T-helper 22 cell (primary cell): ENCODE results near the gene C16orf95.
A peak's percentile ranks its signal among the peaks of the same experiment; 100 is the strongest.
"Not testable (repeated sequence)": the region's sequence is repeated elsewhere in the genome, so short reads cannot be mapped to it uniquely, and the experiment has no call there.

Experiments used
- DNase-seq: peaks from one replicate; pipeline ENCODE4 v3.0.0-alpha.2; 2020; ENCODE audit warnings: low read depth

Gene C16orf95, protein sequence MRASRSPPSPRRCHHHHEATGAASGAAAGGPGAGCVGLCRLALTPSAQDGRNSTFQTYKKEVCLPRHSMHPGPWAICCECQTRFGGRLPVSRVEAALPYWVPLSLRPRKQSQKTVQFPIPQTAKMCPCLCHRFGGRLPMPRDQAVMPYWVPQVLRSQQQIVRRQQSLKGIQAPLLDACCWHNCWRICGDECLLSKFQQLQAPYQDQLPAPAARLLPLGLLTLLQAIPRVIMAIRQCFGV

DNA sequence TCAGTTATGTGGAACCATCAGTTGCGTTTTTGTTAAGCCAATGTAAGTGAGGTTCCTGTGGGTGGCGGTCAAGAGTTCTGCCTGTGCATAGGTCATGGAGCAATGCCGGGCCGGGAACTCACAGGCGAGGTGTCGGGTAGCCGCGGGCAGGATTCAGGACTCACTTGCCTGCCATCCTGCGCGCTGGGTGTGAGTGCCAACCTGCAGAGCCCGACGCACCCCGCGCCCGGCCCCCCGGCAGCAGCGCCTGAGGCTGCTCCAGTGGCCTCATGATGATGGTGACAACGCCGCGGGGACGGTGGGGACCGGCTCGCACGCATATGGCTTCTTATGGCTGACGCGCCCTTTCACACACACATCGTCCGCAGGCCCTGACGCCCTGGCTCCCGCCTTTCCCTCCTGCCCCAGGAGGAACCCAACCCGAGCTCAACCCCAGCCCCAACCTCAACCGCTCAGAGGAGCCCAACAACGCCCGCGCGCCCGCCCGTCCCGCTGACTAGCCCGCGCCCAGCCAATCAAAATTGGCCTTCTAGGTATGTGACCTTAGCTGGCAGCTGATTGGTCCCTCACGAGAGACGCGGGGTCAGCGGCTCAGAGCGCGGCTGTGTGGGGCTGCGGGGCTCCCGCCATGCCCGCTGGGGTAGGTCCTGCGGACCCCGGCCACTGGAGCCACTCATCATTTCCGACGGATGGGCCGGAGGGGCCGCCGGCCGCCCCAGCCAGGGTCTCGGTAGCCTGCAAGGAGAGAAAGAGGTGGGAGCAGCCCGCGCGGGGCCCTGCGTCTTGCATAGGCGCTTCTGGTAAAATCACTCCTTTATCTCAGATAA lies at the start of gene C16orf95:
C16orf95 (minus strand) TSS at position 470 of the 827 bp plus-strand sequence; CDS start at position 320, 150 bp downstream.
- DNase-seq = peak; percentile 92

GRCh38 chr16:87366930-87367329 lies 49.7 kb upstream of the C16orf95 start:
- no peak for DNase-seq

GRCh38 chr16:87366288-87366687 lies 49.1 kb upstream of the C16orf95 start:
- no peak for DNase-seq

DNA sequence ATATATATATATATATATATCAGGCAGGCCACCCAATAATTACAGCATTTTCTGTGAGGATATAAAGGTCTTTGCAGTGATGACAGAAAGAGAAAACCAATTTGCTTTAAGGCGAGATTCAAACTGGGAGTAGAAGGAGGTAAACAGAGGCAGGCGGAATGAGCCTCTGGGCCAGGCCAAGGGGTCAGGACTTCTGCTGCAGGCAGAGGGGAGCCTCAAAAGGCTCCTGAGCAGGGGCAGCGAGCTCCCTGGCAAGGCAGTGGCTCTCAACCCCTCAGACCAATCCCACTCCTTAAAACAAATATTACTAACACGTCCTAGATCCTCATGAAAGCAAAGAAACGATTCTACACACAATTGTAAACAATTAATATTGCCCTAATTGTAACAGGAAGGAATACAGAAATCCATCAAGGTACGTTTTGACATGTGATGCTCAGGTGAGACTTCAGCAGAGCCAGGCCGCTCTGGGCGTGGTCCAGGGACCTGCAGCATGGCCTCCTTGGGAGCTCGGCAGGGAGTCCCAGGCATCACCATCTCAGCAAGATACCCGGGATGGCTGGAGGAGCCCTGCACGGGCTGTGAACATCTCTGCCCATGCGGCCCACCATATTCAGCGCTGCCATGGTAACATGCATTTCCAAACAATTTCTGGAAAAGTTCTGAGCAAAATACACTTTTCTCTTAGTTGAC lies 48.0 kb upstream of the C16orf95 start:
- DNase-seq = no peak

- no peak for DNase-seq
Observed at GRCh38 chr16:87363771-87364455, 46.7 kb upstream of the C16orf95 start.

GRCh38 chr16:87362828-87363559 lies 45.8 kb upstream of the C16orf95 start:
- DNase-seq = not testable (repeated sequence)

- no peak for DNase-seq
Observed at GRCh38 chr16:87361916-87362619, 44.9 kb upstream of the C16orf95 start.

DNA sequence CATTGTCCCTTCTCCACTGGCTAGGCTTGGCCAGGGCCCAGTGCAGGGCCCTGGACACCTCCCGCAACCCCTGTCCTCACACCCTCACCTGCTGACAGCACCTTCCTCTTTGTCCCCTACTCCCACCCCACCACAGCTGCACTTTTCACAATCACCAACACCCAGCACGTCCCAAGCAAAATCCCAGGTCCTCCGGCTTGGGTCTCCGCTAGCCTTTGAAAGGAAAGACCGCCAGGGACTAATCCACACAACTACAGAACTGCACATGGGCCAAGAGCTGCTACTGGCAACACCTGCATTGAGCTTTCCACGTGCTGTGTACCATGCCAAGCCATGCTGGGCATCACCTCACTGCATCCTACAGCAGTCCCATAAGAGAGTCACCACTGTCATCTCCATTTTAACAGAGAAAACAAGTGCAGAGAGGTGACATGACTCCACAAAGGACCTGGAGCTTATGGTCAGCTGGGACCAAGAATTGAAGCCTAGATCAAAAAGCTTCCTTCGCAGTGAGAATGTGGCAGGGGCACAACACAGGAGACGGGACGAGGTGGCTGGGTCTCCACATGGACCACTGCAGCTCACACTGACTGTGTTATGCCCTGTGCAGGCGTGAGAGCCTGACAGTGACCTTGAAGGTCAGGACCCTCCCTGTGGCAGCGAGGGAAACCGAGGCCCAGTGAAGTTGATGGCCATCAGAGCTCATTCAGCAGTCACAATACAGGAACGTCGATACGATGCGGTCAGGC lies 43.8 kb upstream of the C16orf95 start:
- no peak for DNase-seq

DNA sequence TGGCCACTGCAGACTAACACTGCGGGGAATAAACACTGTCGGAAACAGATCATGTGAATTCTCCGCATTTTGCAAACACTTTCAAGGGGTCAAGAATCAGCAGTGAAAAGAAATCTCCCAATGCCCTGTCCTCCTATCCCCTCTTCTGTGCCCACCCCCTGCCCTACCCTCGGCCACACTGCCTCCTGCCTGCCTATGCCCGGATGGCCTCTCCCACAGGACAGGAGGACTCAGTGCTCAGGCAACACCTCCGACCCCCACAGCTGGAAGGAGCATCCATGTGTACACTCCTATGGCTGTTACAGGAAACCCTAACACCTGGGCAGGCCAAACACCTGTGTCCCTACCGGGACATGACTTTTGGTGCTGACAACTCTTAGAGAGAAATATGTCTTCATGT lies 41.9 kb upstream of the C16orf95 start:
- DNase-seq = no peak

DNA sequence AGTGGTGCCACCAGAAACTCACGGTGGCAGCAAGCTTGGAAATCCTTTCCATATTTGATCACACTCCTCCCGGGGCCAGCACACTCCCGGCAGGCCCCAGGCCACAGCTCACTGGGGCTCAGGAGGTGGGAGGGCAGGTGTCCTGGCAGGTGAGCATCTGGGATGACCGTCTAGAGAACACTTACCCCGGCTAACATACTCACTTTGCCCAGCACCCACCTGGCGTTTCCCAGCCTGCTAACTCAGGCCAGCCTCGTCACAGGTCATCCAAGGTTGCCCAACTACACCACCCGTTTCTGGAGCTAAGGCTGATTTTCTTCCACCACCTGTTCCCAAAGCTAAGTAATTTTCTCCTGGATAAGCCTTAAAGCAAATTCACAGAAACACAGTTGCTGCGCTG lies 41.5 kb upstream of the C16orf95 start:
- no peak for DNase-seq

GRCh38 chr16:87358250-87358649 lies 41.1 kb upstream of the C16orf95 start:
- DNase-seq = no peak

DNA sequence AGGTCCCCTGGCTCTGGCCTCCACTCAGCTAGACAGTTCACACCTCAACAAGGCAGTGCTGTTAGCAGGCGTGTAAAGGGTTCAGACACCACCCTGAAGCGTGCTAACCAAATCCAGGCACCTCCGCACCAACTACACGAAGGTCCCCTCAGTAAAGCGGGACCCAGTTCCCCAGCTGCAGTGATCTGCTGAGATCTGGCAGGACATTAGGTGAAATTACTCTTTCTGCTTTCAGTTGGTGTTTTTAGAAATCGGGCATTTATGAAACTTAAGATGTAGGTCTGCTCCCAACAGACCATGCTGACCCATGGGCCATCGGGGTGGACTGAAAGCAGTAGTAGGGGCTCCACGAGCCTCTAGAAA lies 39.3 kb upstream of the C16orf95 start:
- no peak for DNase-seq

DNA sequence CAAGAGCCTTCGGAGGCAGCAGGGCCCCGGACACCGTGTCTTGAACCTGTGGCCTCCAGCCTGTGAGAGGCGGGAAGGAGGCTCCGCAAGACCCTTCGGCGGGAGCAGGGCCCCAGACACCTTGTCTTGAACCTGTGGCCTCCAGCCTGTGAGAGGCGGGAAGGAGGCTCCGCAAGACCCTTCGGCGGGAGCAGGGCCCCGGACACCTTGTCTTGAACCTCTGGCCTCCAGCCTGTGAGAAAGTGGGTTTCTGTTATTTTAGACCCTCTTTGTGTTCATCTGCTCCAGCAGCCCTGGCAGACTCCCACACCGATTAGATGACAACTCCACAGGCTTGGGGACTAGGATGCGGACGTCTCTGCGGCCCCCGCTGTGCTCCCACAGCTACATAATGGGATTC lies 36.4 kb upstream of the C16orf95 start:
- DNase-seq = no peak

DNA sequence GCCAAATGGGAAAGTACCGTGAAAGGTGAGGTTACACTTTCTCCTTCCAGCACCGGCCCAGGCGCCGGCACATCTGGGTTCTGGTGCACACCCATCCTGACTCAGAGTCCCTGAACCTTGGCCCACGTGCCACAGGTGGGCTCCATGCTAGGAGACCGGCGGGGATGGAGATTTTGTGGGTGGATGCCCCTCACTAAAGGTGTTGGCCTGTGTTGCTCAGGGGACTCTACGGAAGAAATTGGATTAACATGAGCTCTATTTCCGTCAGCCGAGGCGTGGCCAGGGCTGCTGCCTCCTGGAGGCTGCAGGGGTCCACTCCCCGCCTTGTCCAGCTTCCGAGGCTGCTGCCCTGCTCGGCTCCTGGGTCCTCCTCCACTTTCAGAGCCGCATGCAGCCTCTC lies 35.6 kb upstream of the C16orf95 start:
- no peak for DNase-seq

GRCh38 chr16:87351320-87351698 lies 34.1 kb upstream of the C16orf95 start:
- no peak for DNase-seq

DNA sequence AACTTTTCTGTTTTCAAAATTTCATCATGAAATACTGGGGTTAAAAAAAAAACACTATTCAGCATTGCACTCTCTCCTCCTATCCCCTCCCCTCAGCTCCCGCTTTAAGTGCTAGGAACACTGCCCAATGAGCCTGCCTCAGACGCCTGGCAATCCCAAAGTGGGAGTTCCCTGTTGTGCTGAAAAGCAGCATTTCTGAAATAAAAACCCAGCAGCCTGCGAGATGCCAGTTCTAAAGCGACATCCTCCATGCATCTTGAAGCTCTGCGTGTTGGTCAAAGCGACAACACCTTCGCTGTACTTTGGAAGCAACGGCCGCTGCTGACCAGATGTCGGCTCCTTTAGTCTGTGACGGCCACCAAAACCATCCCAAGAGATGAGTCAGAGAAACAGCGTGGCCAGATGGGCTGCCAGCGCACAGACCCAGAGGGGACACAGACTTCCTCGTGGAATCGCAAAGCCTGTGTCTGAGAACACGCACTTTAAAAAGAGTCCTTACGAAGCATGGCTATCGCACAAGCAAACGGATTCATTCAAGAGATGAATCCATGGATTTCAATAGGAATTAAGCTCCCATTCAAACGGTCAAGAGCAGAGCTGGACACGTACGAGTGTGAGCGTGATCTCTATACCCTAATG lies 33.6 kb upstream of the C16orf95 start:
- no peak for DNase-seq

DNA sequence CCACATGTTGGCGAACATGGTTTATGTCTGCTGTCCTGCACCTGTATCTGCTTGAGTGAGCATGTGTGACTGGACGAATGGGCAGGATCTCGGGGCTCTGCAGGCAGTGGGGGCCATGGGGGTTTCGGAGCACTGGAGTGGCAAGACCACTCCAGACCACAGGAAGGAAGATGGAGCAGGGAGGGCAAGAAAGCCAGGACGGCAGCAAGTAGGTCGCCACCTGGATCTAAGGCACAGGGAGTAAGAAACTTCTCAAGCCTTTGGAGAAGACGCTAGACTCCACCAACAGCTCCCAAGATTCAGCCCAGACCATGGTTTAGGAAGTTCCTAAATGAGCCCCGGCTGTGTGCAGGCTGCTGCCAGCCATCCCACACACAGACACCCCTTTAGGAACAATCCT lies 32.8 kb upstream of the C16orf95 start:
- DNase-seq = no peak

DNA sequence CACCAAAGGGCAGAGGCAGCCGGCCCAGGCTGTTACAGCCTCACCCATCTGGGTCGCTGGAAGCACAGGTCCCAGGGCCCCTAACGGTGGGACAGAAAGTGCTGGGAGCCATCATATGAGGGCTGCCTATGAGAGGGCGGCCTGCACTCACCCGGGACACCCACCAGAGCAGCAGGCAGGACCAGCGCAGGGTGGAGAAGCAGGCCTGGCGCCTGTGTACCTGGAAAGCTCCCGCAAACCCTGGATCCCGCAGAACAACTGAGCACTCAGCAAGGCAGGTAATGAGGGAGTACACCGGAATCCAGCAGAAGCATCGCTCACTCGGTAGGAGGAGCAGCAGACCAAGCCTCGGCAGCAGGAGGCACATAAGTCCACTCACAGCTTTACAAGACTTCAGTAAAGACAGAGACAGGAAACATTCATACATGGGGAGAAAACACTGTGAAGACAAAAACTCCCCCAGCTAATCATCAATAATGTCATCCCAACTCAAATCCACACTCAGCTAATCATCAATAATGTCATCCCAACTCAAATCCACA lies 31.5 kb upstream of the C16orf95 start:
- no peak for DNase-seq

GRCh38 chr16:87347932-87348615 lies 30.9 kb upstream of the C16orf95 start:
- no peak for DNase-seq
